Endothelial cell of umbilical vein (primary cell): ENCODE measurements around the gene SCYL3. TPM values are rescaled to one million over a fixed set of nuclear protein-coding genes. Genes with fewer than 3 reads are reported as not detected.

Source experiments
- BruUV-seq: library from RNA; stranded (reverse); fragments of 400-500 nt; replicated peaks from 2 replicates; lab custom pipeline; 2021; lab: Mats Ljungman, UMichigan
- CTCF ChIA-PET: fragments of 300-600, 350-600 bp; sonication (Branson Sonifier 250); formaldehyde crosslinking; loops from one replicate; lab custom pipeline; 2021; ENCODE audit warnings: antibody characterized with exemption, inconsistent platforms; lab: Charles Lee
- POLR2A ChIA-PET: fragments of 300-600, 350-600 bp; sonication (Branson Sonifier 250); formaldehyde crosslinking; loops from one replicate; lab custom pipeline; 2021; ENCODE audit warnings: antibody characterized with exemption, inconsistent platforms; lab: Charles Lee
- DNase-seq: peaks from one replicate; pipeline ENCODE4 v3.0.0-alpha.2; 2011; ENCODE audit warnings: low read depth, low spot score
- FAIRE-seq: peaks from 2 replicates; lab custom pipeline; 2011; peaks lifted over from hg19 to GRCh38; lab: Jason Lieb, UNC
- H2AFZ ChIP-seq: 2 replicates; pipeline ENCODE4 v1.6.0; 2012; ENCODE audit warnings: low read depth, low read length, control low read depth, inconsistent platforms
- H3K27ac ChIP-seq: 2 replicates; pipeline ENCODE4 v1.5.1; 2011; ENCODE audit warnings: low read depth, mild to moderate bottlenecking, control low read depth, low read length, moderate library complexity; ENCODE audit not compliant: insufficient read depth
- H3K27me3 ChIP-seq, 2 experiments: 2 replicates each; pipeline versions ENCODE4 v1.6.0 to v1.6.1; 2011; ENCODE audit warnings: low read length in 2 of 2, mixed read lengths in 1 of 2; ENCODE audit not compliant: control insufficient read depth in 2 of 2, insufficient read depth in 2 of 2
- H3K36me3 ChIP-seq, 2 experiments: 2 replicates in 1 of 2; 3 replicates in 1 of 2; pipeline ENCODE4 v1.5.1; 2011; ENCODE audit warnings: low read length in 2 of 2, mild to moderate bottlenecking in 1 of 2, moderate library complexity in 1 of 2; ENCODE audit not compliant: control insufficient read depth in 2 of 2, insufficient read depth in 2 of 2; ENCODE audit errors: extremely low read depth in 1 of 2
- H3K4me1 ChIP-seq: 3 replicates; pipeline ENCODE4 v1.5.1; 2011; ENCODE audit warnings: mild to moderate bottlenecking, low read length; ENCODE audit not compliant: control insufficient read depth, insufficient read depth; ENCODE audit errors: extremely low read depth
- H3K4me2 ChIP-seq: 2 replicates; pipeline ENCODE4 v1.6.1; 2011; ENCODE audit warnings: low read length, control low read depth, mixed read lengths; ENCODE audit not compliant: insufficient read depth
- H3K4me3 ChIP-seq, 3 experiments: fragments of 200-600 bp in 1 of 3; sonication (generic), shearing (Covaris generic) in 1 of 3; replicated peaks in 1 of 3; 2 replicates each; pipeline ENCODE4 v1.5.1; 2011 to 2016; ENCODE audit warnings: control low read depth in 3 of 3, low read length in 3 of 3, mild to moderate bottlenecking in 2 of 3, inconsistent platforms in 1 of 3, low read depth in 1 of 3, moderate library complexity in 1 of 3; ENCODE audit not compliant: insufficient read depth in 1 of 3
- H3K79me2 ChIP-seq: 2 replicates; pipeline ENCODE4 v1.6.0; 2012; ENCODE audit warnings: low read length, inconsistent platforms; ENCODE audit not compliant: control insufficient read depth, insufficient read depth
- H3K9ac ChIP-seq: replicated peaks from 2 replicates; pipeline ENCODE3; 2011; ENCODE audit warnings: low read length, control low read depth; ENCODE audit not compliant: insufficient read depth; ENCODE audit errors: extremely low read depth
- H3K9me1 ChIP-seq: replicated peaks from 3 replicates; pipeline ENCODE4 v1.6.0; 2011; ENCODE audit warnings: mild to moderate bottlenecking, low read length; ENCODE audit not compliant: control insufficient read depth, insufficient read depth; ENCODE audit errors: extremely low read depth
- H3K9me3 ChIP-seq: replicated peaks from 2 replicates; pipeline ENCODE4 v1.5.1; 2012; ENCODE audit warnings: low read length, inconsistent platforms; ENCODE audit not compliant: control insufficient read depth, insufficient read depth
- H4K20me1 ChIP-seq: replicated peaks from 2 replicates; pipeline ENCODE3; 2011; ENCODE audit warnings: mild to moderate bottlenecking, low read length; ENCODE audit not compliant: control insufficient read depth, insufficient read depth; ENCODE audit errors: extremely low read depth
- CTCF ChIP-seq, 2 donors: IDR thresholded peaks; 1 replicate in 1 of 2; 2 replicates in 1 of 2; pipeline ENCODE4 v1.5.1; 2011; ENCODE audit warnings: low read length in 2 of 2, mild to moderate bottlenecking in 2 of 2, moderate library complexity in 2 of 2, control low read depth in 1 of 2, inconsistent platforms in 1 of 2, low read depth in 1 of 2; ENCODE audit not compliant: insufficient read depth in 1 of 2; ENCODE audit errors: extremely low read depth in 1 of 2
- EZH2 ChIP-seq: IDR thresholded peaks from 2 replicates; pipeline ENCODE4 v1.6.1; 2012; ENCODE audit warnings: borderline replicate concordance, low read depth, mild to moderate bottlenecking, moderate library complexity, low read length, inconsistent platforms; ENCODE audit not compliant: severe bottlenecking
- FOS ChIP-seq: IDR thresholded peaks from 2 replicates; pipeline ENCODE4 v1.6.1; 2011; ENCODE audit warnings: mild to moderate bottlenecking, low read length, moderate library complexity, borderline replicate concordance; ENCODE audit not compliant: insufficient read depth
- GATA2 ChIP-seq: IDR thresholded peaks from 2 replicates; pipeline ENCODE4 v1.7.0; 2011; ENCODE audit warnings: low read depth, mild to moderate bottlenecking, moderate library complexity, mixed read lengths, low read length; ENCODE audit not compliant: insufficient read length, insufficient read depth
- JUN ChIP-seq: IDR thresholded peaks from 2 replicates; pipeline ENCODE4 v1.6.1; 2011; ENCODE audit warnings: borderline replicate concordance, low read depth; ENCODE audit not compliant: insufficient read length, insufficient read depth
- MAX ChIP-seq: IDR thresholded peaks from 2 replicates; pipeline ENCODE4 v1.6.1; 2011; ENCODE audit not compliant: insufficient read depth, insufficient read length
- MYC ChIP-seq: IDR thresholded peaks from one replicate; pipeline ENCODE4 v1.6.1; 2011; ENCODE audit warnings: mild to moderate bottlenecking, low read depth, low read length
- POLR2A ChIP-seq: IDR thresholded peaks from 2 replicates; pipeline ENCODE4 v1.6.1; 2012; ENCODE audit warnings: low read depth, mild to moderate bottlenecking, control low read depth, low read length
- POLR2AphosphoS5 ChIP-seq: IDR thresholded peaks from 2 replicates; pipeline ENCODE4 v1.6.1; 2012; ENCODE audit warnings: low read depth, mild to moderate bottlenecking, control low read depth, low read length, moderate library complexity; ENCODE audit not compliant: insufficient read depth
- dilution Hi-C: fragments of 300-500 bp; cut with MboI; formaldehyde crosslinking; loops from one replicate; pipeline ENCODE4 v1.15.0; 2019; ENCODE audit warnings: low sequenced_read_pairs; ENCODE audit not compliant: extremely low pct_ligation_motif_present
- intact Hi-C: fragments of 100-400 bp; cut with micrococcal nuclease; formaldehyde crosslinking; loops from one replicate; pipeline ENCODE4 v1.10.0; 2022
- polyA plus RNA-seq, 4 experiments: library from polyadenylated mRNA; depleted of rRNA in 3 of 4; stranded (reverse) in 3 of 4; unstranded in 1 of 4; fragments of >200 nt; gene quantifications; 2 replicates each; pipeline versions ENCODE4 v1.2.1 to v1.2.3, GENCODE V29; 2011 to 2012; ENCODE audit warnings: missing spikeins in 1 of 4
- total RNA-seq: library from RNA; stranded (reverse); gene quantifications from 2 replicates; pipeline ENCODE4 v1.2.3, GENCODE V29; 2021

SCYL3 gene
- total and polyA plus RNA-seq, 2 donors (not counting 3 experiments of a cell fraction or from before 2014, with no cell fraction given) = 3.3 to 6.2 TPM

GRCh38 chr1:169889871-169890270 lies 3.8 kb downstream of the SCYL3 start:
- BruUV-seq = no TSS peak
- DNase-seq (no peak), FAIRE-seq (no peak)
- Histone ChIP-seq H4K20me1 (no peaks in the 10 kb centered on the region), H3K4me3 (no peak overlapping the region), H3K4me1 (peaks cover 16% of the 10 kb centered on the region), H3K9ac (no peak overlapping the region), H3K9me3 (no peaks in the 10 kb centered on the region), H3K27ac (no peak overlapping the region), H3K27me3 (no peaks in the 10 kb centered on the region), H2AFZ (no peak overlapping the region), H3K9me1 (no peaks in the 10 kb centered on the region), H3K4me2 (no peak overlapping the region), H3K79me2 (peaks cover 23% of the 10 kb centered on the region), H3K36me3 (peaks cover 0 to 5% of the 10 kb centered on the region in 2 experiments)
- intact Hi-C loops = loop anchor here (5.0 kb wide), 4 partner anchors 52 to 783 kb away; partner anchors contain the start of genes ATP1B1 and GORAB
- TF ChIP-seq POLR2A = no peak
- TF ChIP-seq JUN = no peak
- TF ChIP-seq MYC = no peak
- no peak for TF ChIP-seq FOS
- no peak for TF ChIP-seq EZH2
- TF ChIP-seq GATA2 = no peak
- TF ChIP-seq POLR2AphosphoS5 = no peak
- TF ChIP-seq MAX = no peak
- TF ChIP-seq CTCF (IDR thresholded peaks at IDR 0.05; ENCODE audit: extremely low read depth in 1 of 2, insufficient read depth in 1 of 2, low read depth in 1 of 2, low read length in 2 of 2) = no peak
- dilution Hi-C loops = no loop called here
- CTCF ChIA-PET = no interaction called here
- POLR2A ChIA-PET = no interaction called here
